ENCODE results near the gene SMIM14.

- TF ChIP-seq POLR2A (IDR thresholded peaks at IDR 0.05; ENCODE audit: low read length) (no peak), GATA1 (IDR thresholded peaks at IDR 0.05; ENCODE audit: low read depth, low read length) (no peak)
These were observed 79.0 kb downstream of the SMIM14 start for GRCh38 chr4:39559626-39560025.
